Subcutaneous preadipocyte (primary cell): ENCODE results near the gene GPR119. TPM values are rescaled to one million over a fixed set of nuclear protein-coding genes. Genes with fewer than 3 reads are reported as not detected.

Experiments used
- total RNA-seq: library from RNA; depleted of rRNA; stranded (reverse); fragments of >200 nt; gene quantifications from 2 replicates; pipeline ENCODE4 v1.2.3, GENCODE V29; 2012

The GPR119 gene
- total RNA-seq = not detected in 2 replicates

DNA sequence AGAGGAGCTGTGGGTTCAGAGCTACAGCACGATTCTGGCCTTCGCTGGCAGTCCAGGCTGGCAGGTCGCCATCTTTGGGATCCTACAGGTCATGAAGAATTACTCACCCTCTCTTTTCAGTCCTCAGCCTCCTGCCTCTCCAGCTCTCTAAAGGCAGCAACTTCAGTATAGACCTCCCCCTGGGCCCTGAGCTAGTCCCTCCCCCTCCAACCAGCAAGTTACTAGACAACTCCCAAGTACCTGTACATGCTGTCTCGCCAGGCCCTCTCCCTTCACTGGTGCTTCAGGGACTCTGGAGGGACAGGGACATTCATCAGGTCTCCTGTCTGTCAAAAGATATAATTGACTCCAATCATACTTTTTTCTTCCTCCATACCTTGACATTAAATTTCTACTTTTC lies at the start of gene GPR119:
GPR119 (minus strand) TSS at position 155 of the 400 bp plus-strand sequence. CDS start 227 bp downstream, outside the sequence.

DNA sequence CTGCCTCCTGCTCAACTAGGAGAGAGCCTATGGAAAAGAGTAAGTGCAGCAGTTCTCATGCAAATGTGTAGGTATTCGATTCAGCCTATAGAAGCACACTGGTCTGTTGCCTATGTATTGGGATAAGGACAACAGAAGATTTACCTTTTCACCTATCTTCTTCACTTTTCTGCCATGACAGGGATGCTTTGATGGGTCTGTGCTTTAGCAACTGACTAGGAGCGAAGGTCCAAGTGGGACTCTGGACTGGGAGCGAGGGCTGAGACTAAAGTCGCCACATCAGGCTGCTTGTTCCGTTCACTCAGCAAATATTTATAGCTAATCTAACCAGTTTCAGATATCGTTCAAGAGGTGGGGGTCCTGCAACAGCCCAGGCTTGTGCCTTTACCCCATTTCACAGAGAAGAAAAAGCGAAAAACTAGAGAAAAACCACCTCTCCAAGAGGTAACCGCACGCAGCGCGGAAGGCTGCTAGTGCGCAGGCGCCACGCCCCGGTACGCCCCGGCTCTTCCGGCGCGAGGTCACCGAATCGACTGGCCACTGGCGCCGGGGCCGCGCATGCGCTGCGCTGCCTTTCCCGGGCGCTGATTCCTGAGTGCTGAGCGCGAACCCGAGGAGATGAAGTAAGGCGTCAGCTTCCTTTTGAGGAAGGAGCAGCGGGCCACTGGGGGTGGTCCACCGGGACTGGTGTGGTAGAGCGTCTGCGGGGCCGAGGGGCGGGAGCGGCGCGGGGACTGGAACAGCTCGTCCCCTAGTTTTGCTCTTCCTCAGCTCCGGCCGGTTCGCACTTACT lies 16.1 kb upstream of the GPR119 start, which contains the start of gene RBMX2:
RBMX2 (plus strand) TSS at position 573 of the 793 bp plus-strand sequence; CDS start at position 619, 46 bp downstream.

DNA sequence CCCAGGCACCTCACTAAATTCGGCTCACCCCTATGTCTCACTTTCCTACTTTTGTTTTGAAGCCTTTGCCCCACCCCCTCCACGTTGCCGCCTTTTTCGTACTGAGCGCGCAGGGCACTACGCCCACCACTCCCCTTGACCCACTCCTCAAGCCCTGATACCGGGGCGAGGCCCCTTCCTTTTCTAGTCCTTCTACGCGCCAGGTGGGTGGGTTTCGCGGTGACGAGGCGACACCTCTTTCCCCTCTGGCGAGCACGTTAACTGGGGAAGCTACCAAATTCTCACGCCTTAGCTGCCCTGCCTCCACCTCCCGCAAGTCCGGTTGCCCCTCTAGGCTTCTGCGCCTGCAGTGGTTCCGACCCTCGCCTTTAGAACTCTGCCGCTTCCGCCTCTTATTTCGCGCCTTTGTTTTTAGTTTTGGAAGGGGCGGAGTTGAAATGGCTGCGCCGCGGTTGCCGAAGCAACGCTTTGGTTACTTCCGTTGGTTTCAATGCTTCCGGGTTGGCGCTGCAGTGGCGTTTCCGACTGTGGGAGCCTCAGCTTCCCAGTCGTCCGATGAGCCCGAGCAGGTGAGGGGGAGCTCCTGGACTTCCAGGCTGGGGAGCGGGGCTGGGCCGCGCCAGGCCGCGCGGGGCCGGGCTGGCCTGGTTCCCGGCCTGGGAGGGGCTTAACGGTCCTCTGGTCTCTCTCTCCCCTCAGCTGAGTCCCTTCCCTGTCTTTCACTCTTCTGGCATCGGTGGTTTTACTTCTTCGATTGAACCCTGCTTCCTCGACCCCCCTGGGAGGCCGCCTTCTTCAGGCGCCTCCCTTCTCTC lies 45.9 kb downstream of the GPR119 start, which contains the start of gene SLC25A14:
SLC25A14 (plus strand) TSS at position 512 of the 815 bp plus-strand sequence. CDS start 360 bp downstream, outside the sequence.

Other genes with a start within 250 kb of the GPR119 start
- gene AIFM1, start 219.8 kb downstream of the GPR119 start, total RNA-seq = 15.1 and 16.8 TPM in 2 replicates
- gene RAB33A, start 213.7 kb downstream of the GPR119 start, total RNA-seq = 0.37 and 0.39 TPM in 2 replicates
- 5.9 and 8.6 TPM in 2 replicates for gene ZNF280C, start 116.8 kb downstream of the GPR119 start, total RNA-seq
- 6.5 and 8.1 TPM in 2 replicates for gene SLC25A14, start 45.8 kb downstream of the GPR119 start, total RNA-seq
- gene RBMX2, start 16.3 kb upstream of the GPR119 start, total RNA-seq = 19.4 and 20.6 TPM in 2 replicates